Sigmoid colon (tissue), 7 donors: ENCODE results near the gene FAM180A. TPM values are rescaled to one million over a fixed set of nuclear protein-coding genes. Genes with fewer than 3 reads are reported as not detected.

ENCODE experiments used
- DNase-seq: peaks from one replicate; pipeline ENCODE4 v3.0.0-alpha.2; 2019
- H3K27ac ChIP-seq, 4 donors: fragments of 200-600 bp; sonication (generic); one replicate each; pipeline ENCODE4 v1.5.1; 2016 to 2019; ENCODE audit warnings: mild to moderate bottlenecking in 1 of 4
- H3K27me3 ChIP-seq, 3 donors: fragments of 200-600 bp; sonication (generic); one replicate each; pipeline ENCODE4 v1.5.1; 2019; ENCODE audit warnings: mild to moderate bottlenecking in 1 of 3
- H3K36me3 ChIP-seq, 4 donors: fragments of 200-600 bp; sonication (generic); one replicate each; pipeline ENCODE4 v1.5.1; 2016 to 2019
- H3K4me1 ChIP-seq, 4 donors: fragments of 200-600 bp; sonication (generic); one replicate each; pipeline ENCODE4 v1.5.1; 2017 to 2019
- H3K4me3 ChIP-seq, 4 donors: fragments of 200-600 bp; sonication (generic); one replicate each; pipeline ENCODE4 v1.5.1; 2017 to 2019; ENCODE audit warnings: mild to moderate bottlenecking in 2 of 4, moderate library complexity in 1 of 4
- H3K9me3 ChIP-seq, 4 donors: fragments of 200-600 bp in 3 of 4; sonication (generic) in 3 of 4; one replicate each; pipeline versions ENCODE4 v1.5.1 to v1.6.1; 2013 to 2019
- EP300 ChIP-seq, 4 donors: sonication (generic); formaldehyde crosslinking; IDR thresholded peaks; one replicate each; pipeline ENCODE4 v1.6.1; 2017; ENCODE audit warnings: antibody characterized with exemption in 4 of 4
- POLR2A ChIP-seq, 2 donors: fragments of 450-650 bp; IDR thresholded peaks; one replicate each; pipeline ENCODE4 v1.6.1; 2016; ENCODE audit warnings: antibody characterized with exemption in 2 of 2, mild to moderate bottlenecking in 2 of 2, moderate library complexity in 2 of 2
- POLR2AphosphoS5 ChIP-seq, 4 donors: sonication (generic); formaldehyde crosslinking; IDR thresholded peaks; one replicate each; pipeline ENCODE4 v1.6.1; 2017; ENCODE audit warnings: antibody characterized with exemption in 4 of 4
- WGBS, 2 donors: extraction: QIAGEN DNeasy Blood & Tissue Kit; methylation state at CpG; one replicate each; pipeline ENCODE4 v1.1.7; 2013; 5-methylcytosine and 5-hydroxymethylcytosine counted together
- intact Hi-C: fragments of 100-400 bp; cut with DNase I; formaldehyde crosslinking; loops from one replicate; pipeline ENCODE4 v1.15.1; 2023
- polyA plus RNA-seq, 3 donors: library from polyadenylated mRNA; stranded (reverse); fragments of 200-250 nt; gene quantifications; one replicate each; pipeline ENCODE4 v1.2.3, GENCODE V29; 2013
- total RNA-seq, 4 donors: library from RNA; depleted of rRNA; stranded (reverse); fragments of >200 nt; gene quantifications; one replicate each; pipeline ENCODE4 v1.1.0, GENCODE V29; 2016
- TF ChIP-seq, protein P1 (sequence below), 4 experiments: fragments of 450-650 bp in 3 of 4; fragments of 200-600 bp in 1 of 4; IDR thresholded peaks; one replicate each; pipeline ENCODE4 v1.5.1; 2016 to 2019; ENCODE audit warnings: antibody characterized with exemption in 4 of 4, mild to moderate bottlenecking in 3 of 4, moderate library complexity in 2 of 4
- donor health status: healthy with polysubstance abuse.
- donor health status: Bipolar disorder and iron deficiency.
- donor health status: healthy.

FAM180A gene
- total and polyA plus RNA-seq, 7 donors, result 0.60 to 8.9 (median 3.0) TPM; not detected in 1

- peaks cover 0 to 33% (median 25%) of the 10 kb centered on the region in 4 donors for H3K4me1 ChIP-seq
- no peak for DNase-seq
- H3K9me3 ChIP-seq, result no peaks in the 10 kb centered on the region
- H3K4me3 ChIP-seq, result no peak overlapping the region
- H3K27me3 ChIP-seq, result no peaks in the 10 kb centered on the region
- H3K27ac ChIP-seq, result no peak overlapping the region
- H3K36me3 ChIP-seq, result no peaks in the 10 kb centered on the region
- TF ChIP-seq POLR2AphosphoS5 (IDR thresholded peaks at IDR 0.05) (no peak), EP300 (IDR thresholded peaks at IDR 0.05) (no peak)
- intact Hi-C loops, result no loop called here
- 74 to 80% methylated on average over 4 of the region's 4 CpGs for WGBS, 2 donors
These were observed 43.7 kb upstream of the FAM180A start for GRCh38 chr7:135792363-135792668.

DNA sequence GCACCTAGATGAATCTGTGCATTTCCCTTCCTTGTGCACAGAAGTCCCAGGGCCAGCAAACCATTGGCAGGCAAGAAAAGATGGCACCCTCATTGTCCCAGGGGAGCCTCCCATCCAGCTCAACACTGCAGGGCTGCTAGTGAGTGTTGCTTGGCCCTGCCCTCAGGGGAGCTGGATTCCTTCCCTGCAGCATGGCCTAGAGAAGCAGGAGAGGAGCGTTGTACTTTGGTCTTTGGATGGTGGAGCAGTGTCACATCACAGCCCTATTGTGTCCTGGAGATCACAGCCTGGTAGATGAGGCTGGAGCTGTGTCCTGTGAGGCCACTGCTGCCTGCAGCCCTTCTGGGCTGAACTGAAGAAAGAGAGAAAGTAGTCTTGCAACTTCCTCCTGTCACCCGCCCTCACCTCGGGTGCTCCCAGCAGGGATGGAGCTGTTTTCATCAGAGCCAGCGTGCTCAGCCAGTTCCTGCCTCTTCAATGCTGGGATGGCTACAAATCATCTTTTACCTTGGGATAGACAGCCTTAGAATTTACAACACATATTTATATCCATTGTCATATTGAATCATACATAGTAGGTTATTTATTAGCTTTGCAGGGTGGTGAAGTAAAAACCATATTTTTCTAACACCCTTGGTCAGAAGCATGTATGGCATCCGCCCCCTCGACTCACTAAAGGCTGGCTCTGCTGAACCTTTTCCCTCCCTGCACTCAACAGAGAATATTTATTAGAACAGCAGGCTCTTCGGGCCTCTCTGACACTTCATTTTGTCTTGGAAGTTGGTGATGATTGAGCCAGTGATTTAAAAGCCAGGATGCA lies 43.1 kb upstream of the FAM180A start:
- Histone ChIP-seq H3K27me3 (no peaks in the 10 kb centered on the region), H3K4me3 (no peak overlapping the region), H3K27ac (no peak overlapping the region), H3K36me3 (no peaks in the 10 kb centered on the region), H3K9me3 (no peaks in the 10 kb centered on the region), H3K4me1 (peaks cover 0 to 28% (median 21%) of the 10 kb centered on the region in 4 donors)
- no peak for DNase-seq
- intact Hi-C loops, result no loop called here
- WGBS, 2 donors, result 70 to 80% methylated on average over 7 of the region's 7 CpGs
- TF ChIP-seq POLR2AphosphoS5 (IDR thresholded peaks at IDR 0.05), result no peak
- no peak for TF ChIP-seq POLR2A (IDR thresholded peaks at IDR 0.05)
- TF ChIP-seq, protein P1, sequence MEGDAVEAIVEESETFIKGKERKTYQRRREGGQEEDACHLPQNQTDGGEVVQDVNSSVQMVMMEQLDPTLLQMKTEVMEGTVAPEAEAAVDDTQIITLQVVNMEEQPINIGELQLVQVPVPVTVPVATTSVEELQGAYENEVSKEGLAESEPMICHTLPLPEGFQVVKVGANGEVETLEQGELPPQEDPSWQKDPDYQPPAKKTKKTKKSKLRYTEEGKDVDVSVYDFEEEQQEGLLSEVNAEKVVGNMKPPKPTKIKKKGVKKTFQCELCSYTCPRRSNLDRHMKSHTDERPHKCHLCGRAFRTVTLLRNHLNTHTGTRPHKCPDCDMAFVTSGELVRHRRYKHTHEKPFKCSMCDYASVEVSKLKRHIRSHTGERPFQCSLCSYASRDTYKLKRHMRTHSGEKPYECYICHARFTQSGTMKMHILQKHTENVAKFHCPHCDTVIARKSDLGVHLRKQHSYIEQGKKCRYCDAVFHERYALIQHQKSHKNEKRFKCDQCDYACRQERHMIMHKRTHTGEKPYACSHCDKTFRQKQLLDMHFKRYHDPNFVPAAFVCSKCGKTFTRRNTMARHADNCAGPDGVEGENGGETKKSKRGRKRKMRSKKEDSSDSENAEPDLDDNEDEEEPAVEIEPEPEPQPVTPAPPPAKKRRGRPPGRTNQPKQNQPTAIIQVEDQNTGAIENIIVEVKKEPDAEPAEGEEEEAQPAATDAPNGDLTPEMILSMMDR (IDR thresholded peaks at IDR 0.05), result no peak
- no peak for TF ChIP-seq EP300 (IDR thresholded peaks at IDR 0.05)

GRCh38 chr7:135790371-135790977 lies 41.9 kb upstream of the FAM180A start:
- Histone ChIP-seq H3K4me3 (no peak overlapping the region), H3K27ac (no peak overlapping the region), H3K36me3 (no peaks in the 10 kb centered on the region), H3K4me1 (peaks cover 0 to 15% (median 8%) of the 10 kb centered on the region in 4 donors), H3K27me3 (no peaks in the 10 kb centered on the region), H3K9me3 (no peaks in the 10 kb centered on the region)
- DNase-seq, result no peak
- WGBS, 2 donors, result 92% methylated on average over 11 of the region's 11 CpGs
- intact Hi-C loops, result no loop called here
- TF ChIP-seq EP300 (IDR thresholded peaks at IDR 0.05) (no peak), POLR2AphosphoS5 (IDR thresholded peaks at IDR 0.05) (no peak), POLR2A (IDR thresholded peaks at IDR 0.05) (no peak)
- TF ChIP-seq, protein P1 (IDR thresholded peaks at IDR 0.05), result no peak

GRCh38 chr7:135789956-135790355 lies 41.3 kb upstream of the FAM180A start:
- WGBS, 2 donors, result 77 to 78% methylated on average over 3 of the region's 3 CpGs
- Histone ChIP-seq H3K27ac (no peak overlapping the region), H3K27me3 (no peaks in the 10 kb centered on the region), H3K36me3 (no peaks in the 10 kb centered on the region), H3K4me1 (peaks cover 0 to 10% (median 3%) of the 10 kb centered on the region in 4 donors), H3K9me3 (no peaks in the 10 kb centered on the region), H3K4me3 (no peak overlapping the region)
- intact Hi-C loops, result no loop called here
- no peak for TF ChIP-seq EP300 (IDR thresholded peaks at IDR 0.05)
- TF ChIP-seq, protein P1 (IDR thresholded peaks at IDR 0.05), result no peak
- no peak for TF ChIP-seq POLR2A (IDR thresholded peaks at IDR 0.05)
- no peak for TF ChIP-seq POLR2AphosphoS5 (IDR thresholded peaks at IDR 0.05)
- DNase-seq, result no peak

DNA sequence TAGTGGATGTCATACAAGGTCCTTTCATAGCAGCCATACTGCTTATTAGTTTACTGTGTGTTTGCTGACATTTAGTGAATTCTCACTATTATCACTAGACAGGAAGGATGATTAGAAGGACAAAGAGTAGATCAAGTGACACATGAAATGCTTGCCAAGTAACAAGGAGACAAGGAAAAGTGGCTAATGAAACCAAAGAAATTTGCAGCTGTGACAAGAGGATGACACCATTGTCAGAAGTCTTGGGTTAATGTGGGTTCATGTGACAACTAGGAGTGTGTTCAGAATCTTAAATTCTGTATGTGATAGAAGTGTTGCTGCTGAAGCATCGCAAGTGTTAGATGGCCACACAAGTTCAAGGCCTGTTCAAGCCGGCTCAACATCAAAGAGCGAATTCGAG lies 40.8 kb upstream of the FAM180A start:
- no peak overlapping the region for H3K27ac ChIP-seq
- H3K9me3 ChIP-seq, result no peaks in the 10 kb centered on the region
- no peak for DNase-seq
- WGBS, 2 donors, result 92 to 94% methylated on average over 4 of the region's 4 CpGs
- TF ChIP-seq, protein P1 (IDR thresholded peaks at IDR 0.05), result no peak
- TF ChIP-seq EP300 (IDR thresholded peaks at IDR 0.05), result no peak
- TF ChIP-seq POLR2AphosphoS5 (IDR thresholded peaks at IDR 0.05), result no peak
- no peak for TF ChIP-seq POLR2A (IDR thresholded peaks at IDR 0.05)
- peaks cover 0 to 9% (median 3%) of the 10 kb centered on the region in 4 donors for H3K4me1 ChIP-seq
- intact Hi-C loops, result no loop called here
- no peaks in the 10 kb centered on the region for H3K36me3 ChIP-seq
- no peak overlapping the region for H3K4me3 ChIP-seq
- no peaks in the 10 kb centered on the region for H3K27me3 ChIP-seq
